CD14-positive monocyte (primary cell): ENCODE data around the gene SSBP3. TPM values are rescaled to one million over a fixed set of nuclear protein-coding genes. Genes with fewer than 3 reads are reported as not detected.

ENCODE experiments used
- DNase-seq, 3 donors: peaks; one replicate each; pipeline ENCODE4 v3.0.0-alpha.2; 2011 to 2022
- H2AFZ ChIP-seq: 2 replicates; pipeline ENCODE4 v1.6.0; 2012; ENCODE audit warnings: mild to moderate bottlenecking, low read depth, low read length, inconsistent platforms; ENCODE audit not compliant: insufficient read depth, poor library complexity, severe bottlenecking
- H3K27ac ChIP-seq, 2 donors: 1 replicate in 1 of 2; 2 replicates in 1 of 2; pipeline ENCODE4 v1.5.1; 2012 to 2013; ENCODE audit warnings: low read length in 2 of 2, control low read depth in 1 of 2, inconsistent platforms in 1 of 2, low read depth in 1 of 2, mild to moderate bottlenecking in 1 of 2
- H3K27me3 ChIP-seq, 2 donors: one replicate each; pipeline versions ENCODE4 v1.6.0 to v1.6.1; 2011 to 2013; ENCODE audit warnings: low read length in 2 of 2; ENCODE audit not compliant: control insufficient read depth in 2 of 2, insufficient read depth in 2 of 2
- H3K36me3 ChIP-seq, 2 donors: replicated peaks in 1 of 2; 1 replicate in 1 of 2; 2 replicates in 1 of 2; pipeline versions ENCODE4 v1.5.1 to v1.6.1; 2012 to 2013; ENCODE audit warnings: low read length in 2 of 2, control low read depth in 1 of 2, inconsistent platforms in 1 of 2, mild to moderate bottlenecking in 1 of 2; ENCODE audit not compliant: insufficient read depth in 2 of 2, control insufficient read depth in 1 of 2
- H3K4me1 ChIP-seq, 2 donors: 1 replicate in 1 of 2; 2 replicates in 1 of 2; pipeline versions ENCODE4 v1.5.1 to v1.6.1; 2012 to 2013; ENCODE audit warnings: low read length in 2 of 2, control low read depth in 1 of 2, inconsistent platforms in 1 of 2, mild to moderate bottlenecking in 1 of 2, moderate library complexity in 1 of 2; ENCODE audit not compliant: insufficient read depth in 2 of 2, control insufficient read depth in 1 of 2
- H3K4me2 ChIP-seq: replicated peaks from 2 replicates; pipeline ENCODE3; 2012; ENCODE audit warnings: low read length, moderate library complexity, mild to moderate bottlenecking; ENCODE audit not compliant: poor library complexity, severe bottlenecking; ENCODE audit errors: extremely low read depth
- H3K4me3 ChIP-seq, 3 experiments: fragments of 200-600 bp in 1 of 3; sonication (generic) in 1 of 3; replicated peaks in 1 of 3; 1 replicate in 2 of 3; 2 replicates in 1 of 3; pipeline ENCODE4 v1.5.1; 2011 to 2013; ENCODE audit warnings: low read length in 3 of 3, mild to moderate bottlenecking in 3 of 3, control low read depth in 2 of 3, low read depth in 2 of 3, inconsistent platforms in 1 of 3, moderate library complexity in 1 of 3
- H3K79me2 ChIP-seq: 2 replicates; pipeline ENCODE4 v1.6.0; 2012; ENCODE audit warnings: mild to moderate bottlenecking, control low read depth, inconsistent platforms, low read length, moderate library complexity; ENCODE audit not compliant: insufficient read depth
- H3K9ac ChIP-seq: 2 replicates; pipeline ENCODE4 v1.6.0; 2017; ENCODE audit warnings: low read length, mild to moderate bottlenecking; ENCODE audit not compliant: insufficient read depth, poor library complexity, severe bottlenecking
- H3K9me3 ChIP-seq, 2 donors: replicated peaks in 1 of 2; 1 replicate in 1 of 2; 2 replicates in 1 of 2; pipeline versions ENCODE4 v1.5.1 to v1.6.1; 2012 to 2013; ENCODE audit warnings: low read length in 2 of 2, control low read depth in 1 of 2; ENCODE audit not compliant: control insufficient read depth in 1 of 2, insufficient read depth in 1 of 2
- H4K20me1 ChIP-seq: 2 replicates; pipeline ENCODE4 v1.6.0; 2012; ENCODE audit warnings: mild to moderate bottlenecking, low read length, control low read depth, moderate library complexity; ENCODE audit not compliant: insufficient read depth
- H3K27ac Mint-ChIP-seq, 7 donors: one replicate each; pipeline ENCODE4 v1.8.0; 2020; ENCODE audit warnings: mild to moderate bottlenecking in 7 of 7, mixed read lengths in 7 of 7, moderate library complexity in 6 of 7, inconsistent platforms in 2 of 7
- H3K27me3 Mint-ChIP-seq, 3 donors: one replicate each; pipeline ENCODE4 v1.8.0; 2021 to 2022; ENCODE audit warnings: low read depth in 3 of 3, mild to moderate bottlenecking in 3 of 3, mixed read lengths in 3 of 3, moderate library complexity in 3 of 3, inconsistent platforms in 1 of 3
- H3K36me3 Mint-ChIP-seq, 2 donors: one replicate each; pipeline ENCODE4 v1.8.0; 2020; ENCODE audit warnings: mixed read lengths in 2 of 2, inconsistent platforms in 1 of 2, mild to moderate bottlenecking in 1 of 2
- H3K4me1 Mint-ChIP-seq: one replicate; pipeline ENCODE4 v1.8.0; 2020; ENCODE audit warnings: mild to moderate bottlenecking, mixed read lengths
- H3K4me3 Mint-ChIP-seq, 2 donors: one replicate each; pipeline ENCODE4 v1.8.0; 2020; ENCODE audit warnings: mild to moderate bottlenecking in 2 of 2, mixed read lengths in 2 of 2, moderate library complexity in 1 of 2
- H3K9me3 Mint-ChIP-seq, 7 donors: one replicate each; pipeline ENCODE4 v1.8.0; 2020 to 2022; ENCODE audit warnings: mixed read lengths in 7 of 7, mild to moderate bottlenecking in 6 of 7, moderate library complexity in 6 of 7, inconsistent platforms in 2 of 7
- CTCF ChIP-seq: fragments of 200-600 bp; IDR thresholded peaks from one replicate; pipeline ENCODE4 v1.8.0; 2022; ENCODE audit warnings: antibody characterized with exemption, mild to moderate bottlenecking
- WGBS: methylation state at CpG from one replicate; pipeline ENCODE4 v1.1.5; 2013; ENCODE audit warnings: missing lambda C conversion rate; ENCODE audit not compliant: insufficient coverage; 5-methylcytosine and 5-hydroxymethylcytosine counted together
- intact Hi-C, 2 donors: fragments of 100-400 bp; cut with micrococcal nuclease; formaldehyde crosslinking; loops; one replicate each; pipeline versions ENCODE4 v1.15.0 to v1.15.1; 2023
- polyA plus RNA-seq, 3 donors: library from polyadenylated mRNA; depleted of rRNA in 1 of 3; unstranded in 2 of 3; stranded (reverse) in 1 of 3; fragments of 300-500 nt in 2 of 3; fragments of >200 nt in 1 of 3; fragmentation: Illumina TruSeq in 2 of 3; gene quantifications; 1 replicate in 2 of 3; 2 replicates in 1 of 3; pipeline ENCODE4 v1.2.3, GENCODE V29; 2012 to 2021

The SSBP3 gene
- polyA plus RNA-seq, 3 donors = 4.1 to 30.7 (median 4.3) TPM

GRCh38 chr1:54354899-54355298, 51.3 kb downstream of the SSBP3 start:
- H3K4me3 Mint-ChIP-seq = no peak overlapping the region
- no peak for DNase-seq
- H3K27me3 ChIP-seq = no peaks in the 10 kb centered on the region
- H3K27me3 Mint-ChIP-seq = peaks cover 2 to 19% (median 4%) of the 10 kb centered on the region in 3 donors
- H3K36me3 ChIP-seq = peaks cover 0 to 14% of the 10 kb centered on the region in 2 donors
- no peak overlapping the region for H3K27ac ChIP-seq
- TF ChIP-seq CTCF = no peak
- H2AFZ ChIP-seq = no peak overlapping the region
- peaks cover 89% of the 10 kb centered on the region for H4K20me1 ChIP-seq
- H3K36me3 Mint-ChIP-seq = peaks cover 26 to 27% of the 10 kb centered on the region in 2 donors
- no peaks in the 10 kb centered on the region for H3K9me3 ChIP-seq
- H3K4me1 Mint-ChIP-seq = peaks cover 18% of the 10 kb centered on the region
- H3K4me3 ChIP-seq = no peak overlapping the region
- no peaks in the 10 kb centered on the region for H3K9me3 Mint-ChIP-seq
- no peak overlapping the region for H3K9ac ChIP-seq
- H3K79me2 ChIP-seq = no peaks in the 10 kb centered on the region
- H3K4me1 ChIP-seq = peaks cover 12 to 14% of the 10 kb centered on the region in 2 donors
- H3K4me2 ChIP-seq = no peak overlapping the region
- intact Hi-C loops = no loop called here
- 87% methylated on average over 5 of the region's 6 CpGs for WGBS
- no peak overlapping the region for H3K27ac Mint-ChIP-seq

- no peak overlapping the region for H3K4me3 ChIP-seq
- no peak overlapping the region for H3K4me2 ChIP-seq
- H3K27me3 Mint-ChIP-seq = peaks cover 2 to 17% (median 4%) of the 10 kb centered on the region in 3 donors
- H3K36me3 ChIP-seq = peaks cover 0 to 14% of the 10 kb centered on the region in 2 donors
- H4K20me1 ChIP-seq = peaks cover 91% of the 10 kb centered on the region
- TF ChIP-seq CTCF = no peak
- no peak overlapping the region for H3K9ac ChIP-seq
- peaks cover 21% of the 10 kb centered on the region in 2 donors for H3K36me3 Mint-ChIP-seq
- no peak overlapping the region for H3K27ac ChIP-seq
- no peak overlapping the region for H2AFZ ChIP-seq
- peaks cover 18% of the 10 kb centered on the region for H3K4me1 Mint-ChIP-seq
- no peak overlapping the region for H3K4me3 Mint-ChIP-seq
- H3K27ac Mint-ChIP-seq = no peak overlapping the region
- H3K27me3 ChIP-seq = no peaks in the 10 kb centered on the region
- H3K79me2 ChIP-seq = no peaks in the 10 kb centered on the region
- peaks cover 12 to 14% of the 10 kb centered on the region in 2 donors for H3K4me1 ChIP-seq
- no peak for DNase-seq
- WGBS = 99% methylated on average over 4 of the region's 4 CpGs
- no peaks in the 10 kb centered on the region for H3K9me3 Mint-ChIP-seq
- intact Hi-C loops = no loop called here
- H3K9me3 ChIP-seq = no peaks in the 10 kb centered on the region
Measured at GRCh38 chr1:54353959-54354358, 52.2 kb downstream of the SSBP3 start.
